Neuronal stem cell (in vitro differentiated cells): Measurements from ENCODE around the gene C14orf180.
A peak's percentile ranks its signal among the peaks of the same experiment; 100 is the strongest.

Experiments
- DNase-seq: peaks from one replicate; pipeline ENCODE4 v3.0.0-alpha.2; 2013; ENCODE audit warnings: low spot score
- H2AFZ ChIP-seq: one replicate; pipeline ENCODE4 v1.6.1; 2013; ENCODE audit warnings: mild to moderate bottlenecking, low read length, inconsistent platforms
- H2AK5ac ChIP-seq: 2 replicates; pipeline ENCODE4 v1.6.1; 2013; ENCODE audit warnings: low read depth, mild to moderate bottlenecking, inconsistent platforms, low read length, moderate library complexity, mixed read lengths
- H2BK120ac ChIP-seq: 2 replicates; pipeline ENCODE4 v1.6.1; 2013; ENCODE audit warnings: low read depth, mild to moderate bottlenecking, inconsistent platforms, low read length, moderate library complexity, mixed read lengths
- H2BK12ac ChIP-seq: one replicate; pipeline ENCODE4 v1.6.1; 2013; ENCODE audit warnings: low read length, inconsistent platforms
- H2BK15ac ChIP-seq: 2 replicates; pipeline ENCODE4 v1.6.1; 2013; ENCODE audit warnings: mild to moderate bottlenecking, low read length, inconsistent platforms, mixed read lengths
- H2BK5ac ChIP-seq: one replicate; pipeline ENCODE4 v1.6.1; 2013; ENCODE audit warnings: inconsistent platforms, mild to moderate bottlenecking, low read length, moderate library complexity
- H3K14ac ChIP-seq: one replicate; pipeline ENCODE4 v1.6.1; 2013; ENCODE audit warnings: low read length, inconsistent platforms
- H3K18ac ChIP-seq: 2 replicates; pipeline ENCODE4 v1.6.1; 2013; ENCODE audit warnings: low read length, inconsistent platforms
- H3K23ac ChIP-seq: 2 replicates; pipeline ENCODE4 v1.6.1; 2013; ENCODE audit warnings: low read depth, mild to moderate bottlenecking, mixed read lengths, low read length, inconsistent platforms; ENCODE audit not compliant: poor library complexity
- H3K27ac ChIP-seq: replicated peaks from 3 replicates; pipeline ENCODE4 v1.5.1; 2013; ENCODE audit warnings: low read length, inconsistent platforms
- H3K27me3 ChIP-seq, 3 experiments: 2 replicates each; pipeline ENCODE4 v1.6.1; 2013; ENCODE audit warnings: low read length in 3 of 3, mild to moderate bottlenecking in 2 of 3, inconsistent platforms in 1 of 3, low read depth in 1 of 3, mixed read lengths in 1 of 3, moderate library complexity in 1 of 3; ENCODE audit not compliant: control insufficient read depth in 3 of 3, insufficient read depth in 3 of 3
- H3K36me3 ChIP-seq, 2 donors: replicated peaks in 1 of 2; 2 replicates each; pipeline ENCODE4 v1.6.1; 2013; ENCODE audit warnings: low read length in 2 of 2; ENCODE audit not compliant: control insufficient read depth in 2 of 2, insufficient read depth in 2 of 2
- H3K4ac ChIP-seq: 2 replicates; pipeline ENCODE4 v1.6.1; 2013; ENCODE audit warnings: inconsistent platforms, mild to moderate bottlenecking, low read length, moderate library complexity
- H3K4me1 ChIP-seq, 2 donors: 1 replicate in 1 of 2; 2 replicates in 1 of 2; pipeline ENCODE4 v1.6.1; 2013; ENCODE audit warnings: low read length in 2 of 2, low read depth in 1 of 2; ENCODE audit not compliant: control insufficient read depth in 2 of 2, insufficient read depth in 1 of 2
- H3K4me2 ChIP-seq: one replicate; pipeline ENCODE4 v1.6.1; 2013; ENCODE audit warnings: mild to moderate bottlenecking, low read length, inconsistent platforms; ENCODE audit not compliant: insufficient read depth, poor library complexity, severe bottlenecking
- H3K4me3 ChIP-seq, 2 donors: 2 replicates each; pipeline ENCODE4 v1.5.1; 2013; ENCODE audit warnings: low read length in 2 of 2, mild to moderate bottlenecking in 2 of 2, inconsistent platforms in 1 of 2, moderate library complexity in 1 of 2
- H3K79me1 ChIP-seq: one replicate; pipeline ENCODE4 v1.6.1; 2013; ENCODE audit warnings: low read depth, mild to moderate bottlenecking, inconsistent platforms, low read length, moderate library complexity
- H3K9ac ChIP-seq: one replicate; pipeline ENCODE4 v1.6.1; 2013; ENCODE audit warnings: mild to moderate bottlenecking, low read depth, low read length, inconsistent platforms; ENCODE audit not compliant: poor library complexity
- H3K9me3 ChIP-seq, 2 donors: replicated peaks in 1 of 2; 2 replicates each; pipeline versions ENCODE3 to v1.6.1; 2013; ENCODE audit warnings: low read length in 2 of 2, mild to moderate bottlenecking in 2 of 2, inconsistent platforms in 1 of 2, low read depth in 1 of 2, mixed read lengths in 1 of 2, moderate library complexity in 1 of 2; ENCODE audit not compliant: control insufficient read depth in 2 of 2, insufficient read depth in 1 of 2
- H4K8ac ChIP-seq: one replicate; pipeline ENCODE4 v1.6.1; 2013; ENCODE audit warnings: low read depth, mild to moderate bottlenecking, inconsistent platforms, low read length, moderate library complexity
- H4K91ac ChIP-seq: one replicate; pipeline ENCODE4 v1.6.1; 2013; ENCODE audit warnings: low read length, low read depth, mild to moderate bottlenecking, inconsistent platforms; ENCODE audit not compliant: poor library complexity
- WGBS, 2 donors: extraction: QIAGEN DNeasy Blood & Tissue Kit; methylation state at CpG; one replicate each; pipeline ENCODE4 v1.1.7; 2013; ENCODE audit warnings: missing lambda C conversion rate in 2 of 2, mixed read lengths in 1 of 2; ENCODE audit not compliant: insufficient read length in 2 of 2, insufficient replicate concordance in 1 of 2; ENCODE audit errors: extremely low coverage in 2 of 2; 5-methylcytosine and 5-hydroxymethylcytosine counted together

The C14orf180 gene

GRCh38 chr14:104547998-104548700 is 31.4 kb upstream of the C14orf180 start:
- Histone ChIP-seq H3K18ac (peak overlapping the region; percentile 54), H3K79me1 (no peaks in the 10 kb centered on the region), H3K4me1 (peaks cover 0 to 5% of the 10 kb centered on the region in 2 donors), H3K14ac (no peak overlapping the region), H3K27me3 (peaks cover 0 to 64% (median 0%) of the 10 kb centered on the region in 3 experiments), H3K4me3 (no peak overlapping the region), H2AK5ac (peak overlapping the region; percentile 53), H3K9ac (no peak overlapping the region), H2BK120ac (no peak overlapping the region), H3K27ac (no peak overlapping the region), H2BK15ac (no peak overlapping the region), H3K36me3 (no peaks in the 10 kb centered on the region), H2AFZ (no peak overlapping the region), H2BK5ac (no peak overlapping the region), H3K23ac (no peak overlapping the region), H3K9me3 (peaks cover 0 to 2% of the 10 kb centered on the region in 2 donors), H4K8ac (peak overlapping the region; percentile 29), H3K4ac (no peak overlapping the region), H2BK12ac (no peak overlapping the region), H3K4me2 (no peak overlapping the region), H4K91ac (no peak overlapping the region)
- WGBS, 2 donors = no CpG with 5 or more reads among the region's 14 CpGs
- no peak for DNase-seq

GRCh38 chr14:104548802-104549535 is 30.6 kb upstream of the C14orf180 start:
- Histone ChIP-seq H3K79me1 (no peaks in the 10 kb centered on the region), H3K36me3 (no peaks in the 10 kb centered on the region), H3K9ac (no peak overlapping the region), H2BK5ac (no peak overlapping the region), H3K4ac (no peak overlapping the region), H2BK120ac (no peak overlapping the region), H2BK12ac (no peak overlapping the region), H3K4me3 (no peak overlapping the region), H3K27ac (no peak overlapping the region), H3K27me3 (peaks cover 0 to 64% (median 0%) of the 10 kb centered on the region in 3 experiments), H4K91ac (no peak overlapping the region), H2AFZ (peak overlapping the region; percentile 10), H2AK5ac (no peak overlapping the region), H2BK15ac (no peak overlapping the region), H3K4me2 (no peak overlapping the region), H3K4me1 (peaks cover 0 to 5% of the 10 kb centered on the region in 2 donors), H4K8ac (no peak overlapping the region), H3K18ac (no peak overlapping the region), H3K23ac (no peak overlapping the region), H3K9me3 (peaks cover 0 to 2% of the 10 kb centered on the region in 2 donors), H3K14ac (no peak overlapping the region)
- DNase-seq = no peak
- WGBS, 2 donors = no CpG with 5 or more reads among the region's 15 CpGs

- Histone ChIP-seq H3K27me3 (peaks cover 0 to 63% (median 0%) of the 10 kb centered on the region in 3 experiments), H3K14ac (no peak overlapping the region)
- no CpG with 5 or more reads among the region's 8 CpGs for WGBS, 2 donors
Observed at GRCh38 chr14:104549536-104550339, 29.8 kb upstream of the C14orf180 start.

More at GRCh38 chr14:104549536-104550339, 29.8 kb upstream of the C14orf180 start:
- H3K4me3 ChIP-seq = no peak overlapping the region
- peaks cover 0 to 2% of the 10 kb centered on the region in 2 donors for H3K9me3 ChIP-seq
- no peak overlapping the region for H3K4me2 ChIP-seq
- peaks cover 2% of the 10 kb centered on the region for H3K79me1 ChIP-seq
- H2BK12ac ChIP-seq = no peak overlapping the region
- H2BK5ac ChIP-seq = no peak overlapping the region
- peak overlapping the region; percentile 10 for H2AFZ ChIP-seq
- DNase-seq = no peak
- no peak overlapping the region for H4K8ac ChIP-seq
- no peak overlapping the region for H2AK5ac ChIP-seq
- H3K9ac ChIP-seq = no peak overlapping the region
- H3K4ac ChIP-seq = no peak overlapping the region
- no peak overlapping the region for H3K23ac ChIP-seq
- H3K4me1 ChIP-seq = peaks cover 0 to 4% of the 10 kb centered on the region in 2 donors
- no peak overlapping the region for H3K27ac ChIP-seq
- no peak overlapping the region for H2BK120ac ChIP-seq
- H3K18ac ChIP-seq = no peak overlapping the region
- no peaks in the 10 kb centered on the region for H3K36me3 ChIP-seq
- H2BK15ac ChIP-seq = no peak overlapping the region
- H4K91ac ChIP-seq = no peak overlapping the region
